ENCODE data around the gene ADAMTSL3.

ADAMTSL3 gene

GRCh38 chr15:83665480-83665879, 11.6 kb downstream of the ADAMTSL3 start:
- Histone ChIP-seq H3K4me1 (ENCODE audit: low read length) (no peaks in the 10 kb centered on the region), H3K4me3 (ENCODE audit: low read length) (no peak overlapping the region), H3K4me2 (ENCODE audit: low read length) (no peak overlapping the region), H3K36me3 (replicated peaks; ENCODE audit: low read depth, low read length) (no peaks in the 10 kb centered on the region), H3K9ac (ENCODE audit: low read length) (no peak overlapping the region), H3K9me3 (ENCODE audit: insufficient read depth, low read length) (no peaks in the 10 kb centered on the region), H2AFZ (ENCODE audit: low read depth, low read length) (no peak overlapping the region), H4K20me1 (ENCODE audit: insufficient read depth, low read length) (no peaks in the 10 kb centered on the region), H3K27ac (ENCODE audit: low read length) (no peak overlapping the region), H3K27me3 (ENCODE audit: low read depth, low read length) (peaks cover 22% of the 10 kb centered on the region), H3K79me2 (ENCODE audit: low read length) (no peaks in the 10 kb centered on the region)
- TF ChIP-seq CTCF (IDR thresholded peaks at IDR 0.05; ENCODE audit: low read depth, low read length) (no peak), EZH2phosphoT487 (IDR thresholded peaks at IDR 0.05; ENCODE audit: low read depth) (no peak)

- no peaks in the 10 kb centered on the region for H3K9me3 ChIP-seq (ENCODE audit: insufficient read depth, low read length)
- no peaks in the 10 kb centered on the region for H3K36me3 ChIP-seq (replicated peaks; ENCODE audit: low read depth, low read length)
- H3K4me3 ChIP-seq (ENCODE audit: low read length): no peak overlapping the region
- no peaks in the 10 kb centered on the region for H3K79me2 ChIP-seq (ENCODE audit: low read length)
- H3K4me1 ChIP-seq (ENCODE audit: low read length): no peaks in the 10 kb centered on the region
- TF ChIP-seq CTCF (IDR thresholded peaks at IDR 0.05; ENCODE audit: low read depth, low read length) (no peak), EZH2phosphoT487 (IDR thresholded peaks at IDR 0.05; ENCODE audit: low read depth) (no peak)
- H2AFZ ChIP-seq (ENCODE audit: low read depth, low read length): no peak overlapping the region
- no peak overlapping the region for H3K9ac ChIP-seq (ENCODE audit: low read length)
- H3K4me2 ChIP-seq (ENCODE audit: low read length): no peak overlapping the region
- no peak overlapping the region for H3K27ac ChIP-seq (ENCODE audit: low read length)
- no peaks in the 10 kb centered on the region; the same call in 1 of the 2 replicates for H3K27me3 ChIP-seq (ENCODE audit: low read depth, low read length)
- H4K20me1 ChIP-seq (ENCODE audit: insufficient read depth, low read length): no peaks in the 10 kb centered on the region
These were observed 16.8 kb downstream of the ADAMTSL3 start for GRCh38 chr15:83670672-83671229.

- no peak overlapping the region for H2AFZ ChIP-seq (ENCODE audit: low read depth, low read length)
- H3K27me3 ChIP-seq (ENCODE audit: low read depth, low read length): no peaks in the 10 kb centered on the region; the same call in 1 of the 2 replicates
- H3K4me2 ChIP-seq (ENCODE audit: low read length): no peak overlapping the region
- H3K79me2 ChIP-seq (ENCODE audit: low read length): no peaks in the 10 kb centered on the region
- no peak overlapping the region for H3K27ac ChIP-seq (ENCODE audit: low read length)
- no peaks in the 10 kb centered on the region for H3K4me1 ChIP-seq (ENCODE audit: low read length)
- H3K9ac ChIP-seq (ENCODE audit: low read length): no peak overlapping the region
- H3K9me3 ChIP-seq (ENCODE audit: insufficient read depth, low read length): no peaks in the 10 kb centered on the region
- TF ChIP-seq EZH2phosphoT487 (IDR thresholded peaks at IDR 0.05; ENCODE audit: low read depth) (no peak), CTCF (IDR thresholded peaks at IDR 0.05; ENCODE audit: low read depth, low read length) (no peak)
- no peaks in the 10 kb centered on the region for H3K36me3 ChIP-seq (replicated peaks; ENCODE audit: low read depth, low read length)
- no peaks in the 10 kb centered on the region for H4K20me1 ChIP-seq (ENCODE audit: insufficient read depth, low read length)
- no peak overlapping the region for H3K4me3 ChIP-seq (ENCODE audit: low read length)
These were observed 17.7 kb downstream of the ADAMTSL3 start for GRCh38 chr15:83671603-83672002.

- Histone ChIP-seq H4K20me1 (ENCODE audit: insufficient read depth, low read length) (no peaks in the 10 kb centered on the region), H3K4me3 (ENCODE audit: low read length) (no peak overlapping the region), H3K79me2 (ENCODE audit: low read length) (no peaks in the 10 kb centered on the region), H3K9me3 (ENCODE audit: insufficient read depth, low read length) (no peaks in the 10 kb centered on the region), H3K9ac (ENCODE audit: low read length) (no peak overlapping the region), H3K4me2 (ENCODE audit: low read length) (no peak overlapping the region), H2AFZ (ENCODE audit: low read depth, low read length) (no peak overlapping the region), H3K27ac (ENCODE audit: low read length) (no peak overlapping the region), H3K4me1 (ENCODE audit: low read length) (no peaks in the 10 kb centered on the region), H3K36me3 (replicated peaks; ENCODE audit: low read depth, low read length) (no peaks in the 10 kb centered on the region), H3K27me3 (ENCODE audit: low read depth, low read length) (no peaks in the 10 kb centered on the region; the same call in 1 of the 2 replicates)
- TF ChIP-seq CTCF (IDR thresholded peaks at IDR 0.05; ENCODE audit: low read depth, low read length) (no peak), EZH2phosphoT487 (IDR thresholded peaks at IDR 0.05; ENCODE audit: low read depth) (no peak)
These were observed 19.5 kb downstream of the ADAMTSL3 start for GRCh38 chr15:83673385-83673784.
